Peyer's patch (tissue), 4 donors: ENCODE measurements around the gene BEST1. TPM values are rescaled to one million over a fixed set of nuclear protein-coding genes. Genes with fewer than 3 reads are reported as not detected.

Experiments
- DNase-seq, 3 donors: peaks; one replicate each; pipeline ENCODE4 v3.0.0-alpha.2; 2017 to 2019
- H3K27ac ChIP-seq, 4 donors: fragments of 200-600 bp; sonication (generic); one replicate each; pipeline ENCODE4 v1.5.1; 2016 to 2019
- H3K27me3 ChIP-seq, 2 donors: fragments of 200-600 bp; sonication (generic); one replicate each; pipeline ENCODE4 v1.5.1; 2019
- H3K36me3 ChIP-seq, 3 donors: fragments of 200-600 bp; sonication (generic); one replicate each; pipeline ENCODE4 v1.5.1; 2016 to 2019
- H3K4me1 ChIP-seq, 4 donors: fragments of 200-600 bp; sonication (generic); one replicate each; pipeline ENCODE4 v1.5.1; 2016 to 2019
- H3K4me3 ChIP-seq, 4 donors: fragments of 200-600 bp; sonication (generic); 1 replicate in 3 of 4; 2 replicates in 1 of 4; pipeline ENCODE4 v1.5.1; 2016 to 2019; ENCODE audit warnings: mild to moderate bottlenecking in 1 of 4
- H3K9me3 ChIP-seq, 4 donors: fragments of 200-600 bp; sonication (generic); one replicate each; pipeline ENCODE4 v1.5.1; 2016 to 2019; ENCODE audit warnings: mild to moderate bottlenecking in 1 of 4
- POLR2A ChIP-seq, 2 donors: fragments of 450-650 bp; IDR thresholded peaks; one replicate each; pipeline ENCODE4 v1.5.1; 2017; ENCODE audit warnings: antibody characterized with exemption in 2 of 2, mild to moderate bottlenecking in 2 of 2, moderate library complexity in 2 of 2
- total RNA-seq, 4 donors: library from RNA; depleted of rRNA; stranded (reverse); fragments of >200 nt; gene quantifications; one replicate each; pipeline ENCODE4 v1.1.0, GENCODE V29; 2016
- TF ChIP-seq, protein P1 (sequence below), 6 experiments: fragments of 450-650 bp in 4 of 6; fragments of 200-600 bp in 2 of 6; sonication (generic) in 1 of 6; IDR thresholded peaks; one replicate each; pipeline ENCODE4 v1.5.1; 2017 to 2019; ENCODE audit warnings: antibody characterized with exemption in 6 of 6, mild to moderate bottlenecking in 3 of 6, moderate library complexity in 1 of 6

Gene BEST1
- total RNA-seq, 4 donors from 2014 or later: 0.47 to 4.1 (median 2.3) TPM

- peaks cover 10 to 69% (median 32%) of the 10 kb centered on the region in 4 donors for H3K4me1 ChIP-seq
- no peaks in the 10 kb centered on the region for H3K9me3 ChIP-seq
- H3K4me3 ChIP-seq: peak overlapping the region; percentile 85 to 99 (median 96)
- H3K27me3 ChIP-seq: no peaks in the 10 kb centered on the region
- peaks cover 0 to 22% (median 0%) of the 10 kb centered on the region in 3 donors for H3K36me3 ChIP-seq
- DNase-seq: peak; percentile 48 to 78 (median 78)
- peak overlapping the region; percentile 100 for H3K27ac ChIP-seq
- TF ChIP-seq POLR2A (IDR thresholded peaks at IDR 0.05): no peak
- TF ChIP-seq, protein P1, sequence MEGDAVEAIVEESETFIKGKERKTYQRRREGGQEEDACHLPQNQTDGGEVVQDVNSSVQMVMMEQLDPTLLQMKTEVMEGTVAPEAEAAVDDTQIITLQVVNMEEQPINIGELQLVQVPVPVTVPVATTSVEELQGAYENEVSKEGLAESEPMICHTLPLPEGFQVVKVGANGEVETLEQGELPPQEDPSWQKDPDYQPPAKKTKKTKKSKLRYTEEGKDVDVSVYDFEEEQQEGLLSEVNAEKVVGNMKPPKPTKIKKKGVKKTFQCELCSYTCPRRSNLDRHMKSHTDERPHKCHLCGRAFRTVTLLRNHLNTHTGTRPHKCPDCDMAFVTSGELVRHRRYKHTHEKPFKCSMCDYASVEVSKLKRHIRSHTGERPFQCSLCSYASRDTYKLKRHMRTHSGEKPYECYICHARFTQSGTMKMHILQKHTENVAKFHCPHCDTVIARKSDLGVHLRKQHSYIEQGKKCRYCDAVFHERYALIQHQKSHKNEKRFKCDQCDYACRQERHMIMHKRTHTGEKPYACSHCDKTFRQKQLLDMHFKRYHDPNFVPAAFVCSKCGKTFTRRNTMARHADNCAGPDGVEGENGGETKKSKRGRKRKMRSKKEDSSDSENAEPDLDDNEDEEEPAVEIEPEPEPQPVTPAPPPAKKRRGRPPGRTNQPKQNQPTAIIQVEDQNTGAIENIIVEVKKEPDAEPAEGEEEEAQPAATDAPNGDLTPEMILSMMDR (IDR thresholded peaks at IDR 0.05): no peak
Observed at GRCh38 chr11:61967924-61968757, 18.0 kb downstream of the BEST1 start.

DNA sequence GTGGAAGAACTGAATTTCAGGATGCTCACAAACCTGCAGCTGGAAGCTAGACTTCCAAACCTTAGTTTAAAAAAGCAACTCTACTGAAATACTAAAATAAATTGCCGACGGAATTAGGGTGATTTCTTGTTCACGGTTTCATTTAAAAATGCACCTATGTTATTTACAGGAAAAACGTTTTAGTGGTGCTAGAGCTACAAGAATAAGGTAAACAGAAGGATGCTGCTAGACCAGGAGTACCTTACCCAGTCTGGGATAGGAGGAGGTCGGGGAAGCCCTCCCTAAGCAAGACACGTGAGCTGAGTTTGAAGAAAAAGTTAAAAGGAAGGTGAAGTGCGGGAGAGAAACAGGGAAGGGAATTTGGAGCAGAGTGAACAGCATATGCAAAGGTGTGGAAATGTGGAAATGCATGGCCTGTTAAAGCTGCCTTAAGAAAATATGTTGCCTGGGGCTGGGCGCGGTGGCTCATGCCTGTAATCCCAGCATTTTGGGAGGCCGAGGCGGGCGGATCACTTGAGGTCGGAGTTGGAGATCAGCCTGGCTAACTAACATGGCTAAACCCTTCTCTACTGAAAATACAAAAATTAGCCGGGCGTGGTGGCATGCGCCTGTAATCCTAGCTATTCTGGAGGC is 18.7 kb downstream of the BEST1 start:
- H3K4me3 ChIP-seq: peak overlapping the region in 3 of 4 donors; percentile 85 to 96 (median 95)
- peaks cover 16 to 69% (median 27%) of the 10 kb centered on the region in 4 donors for H3K4me1 ChIP-seq
- peak overlapping the region; percentile 100 for H3K27ac ChIP-seq
- H3K27me3 ChIP-seq: no peaks in the 10 kb centered on the region
- DNase-seq: peak in 1 of 3 donors; percentile 45
- TF ChIP-seq POLR2A (IDR thresholded peaks at IDR 0.05): no peak
- TF ChIP-seq, protein P1 (IDR thresholded peaks at IDR 0.05): no peak
- peaks cover 0 to 18% (median 0%) of the 10 kb centered on the region in 3 donors for H3K36me3 ChIP-seq
- no peaks in the 10 kb centered on the region for H3K9me3 ChIP-seq

- TF ChIP-seq POLR2A (IDR thresholded peaks at IDR 0.05): no peak
- TF ChIP-seq, protein P1 (IDR thresholded peaks at IDR 0.05): no peak
- no peaks in the 10 kb centered on the region for H3K27me3 ChIP-seq
- no peaks in the 10 kb centered on the region for H3K9me3 ChIP-seq
- no peak for DNase-seq
- H3K4me3 ChIP-seq: no peak overlapping the region
- H3K36me3 ChIP-seq: peaks cover 0 to 13% (median 0%) of the 10 kb centered on the region in 3 donors
- H3K27ac ChIP-seq: peak overlapping the region; percentile 100
- H3K4me1 ChIP-seq: peaks cover 16 to 68% (median 23%) of the 10 kb centered on the region in 4 donors
Observed at GRCh38 chr11:61969391-61969758, 19.2 kb downstream of the BEST1 start.

DNA sequence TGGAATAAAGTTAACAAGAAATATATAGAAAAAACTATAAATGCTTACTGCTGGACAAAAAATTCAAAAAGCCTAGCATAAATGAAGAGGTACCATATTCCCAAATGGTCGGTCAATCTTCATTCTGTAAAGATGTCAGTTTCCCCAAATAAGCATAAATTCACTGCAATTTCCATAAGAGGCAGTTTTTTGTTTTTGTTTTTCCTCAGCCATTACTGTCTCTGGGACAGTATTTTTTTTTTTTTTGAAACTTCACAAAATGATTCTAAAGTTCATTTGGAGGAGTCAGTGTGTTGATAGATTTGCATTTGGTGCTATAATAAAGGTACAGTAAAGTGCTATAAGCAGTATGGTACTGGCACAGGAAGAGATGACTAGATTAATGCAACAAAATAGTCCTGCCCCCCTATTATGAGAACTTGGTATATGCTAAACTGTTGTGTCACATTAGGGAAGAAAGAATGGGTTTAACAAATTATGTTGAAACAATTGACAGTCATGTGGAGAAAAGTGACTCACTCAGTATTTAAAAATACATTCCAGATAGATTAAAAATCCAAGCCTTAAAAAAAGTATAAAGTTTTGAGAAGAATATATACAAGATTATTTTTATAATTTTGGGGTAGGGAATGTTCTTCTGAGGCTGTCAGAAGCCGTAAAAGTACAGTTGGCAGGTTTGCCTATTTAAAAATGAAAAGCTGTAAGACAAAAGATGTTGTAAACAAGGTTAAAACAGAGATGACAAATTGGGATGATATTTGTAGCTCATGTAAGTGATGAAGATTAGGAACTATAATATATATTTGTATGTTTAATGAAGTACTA is 19.9 kb downstream of the BEST1 start:
- no peak for TF ChIP-seq POLR2A (IDR thresholded peaks at IDR 0.05)
- TF ChIP-seq, protein P1 (IDR thresholded peaks at IDR 0.05): no peak
- peak overlapping the region; percentile 71 to 100 (median 84) for H3K27ac ChIP-seq
- peaks cover 16 to 67% (median 21%) of the 10 kb centered on the region in 4 donors for H3K4me1 ChIP-seq
- H3K4me3 ChIP-seq: no peak overlapping the region
- no peaks in the 10 kb centered on the region for H3K27me3 ChIP-seq
- H3K9me3 ChIP-seq: no peaks in the 10 kb centered on the region
- DNase-seq: no peak
- H3K36me3 ChIP-seq: peaks cover 0 to 7% (median 0%) of the 10 kb centered on the region in 3 donors
